VCaP (cell line): ENCODE data around the gene DCAF4.

Experiments
- H3K27ac ChIP-seq: fragments of 450-650 bp; 2 replicates; pipeline ENCODE4 v1.5.1; 2017
- TF ChIP-seq, protein P1 (sequence below): fragments of 450-650 bp; conservative IDR thresholded peaks from 2 replicates; pipeline ENCODE4 v1.5.1; 2017; ENCODE audit warnings: mild to moderate bottlenecking, moderate library complexity

The DCAF4 gene, protein sequence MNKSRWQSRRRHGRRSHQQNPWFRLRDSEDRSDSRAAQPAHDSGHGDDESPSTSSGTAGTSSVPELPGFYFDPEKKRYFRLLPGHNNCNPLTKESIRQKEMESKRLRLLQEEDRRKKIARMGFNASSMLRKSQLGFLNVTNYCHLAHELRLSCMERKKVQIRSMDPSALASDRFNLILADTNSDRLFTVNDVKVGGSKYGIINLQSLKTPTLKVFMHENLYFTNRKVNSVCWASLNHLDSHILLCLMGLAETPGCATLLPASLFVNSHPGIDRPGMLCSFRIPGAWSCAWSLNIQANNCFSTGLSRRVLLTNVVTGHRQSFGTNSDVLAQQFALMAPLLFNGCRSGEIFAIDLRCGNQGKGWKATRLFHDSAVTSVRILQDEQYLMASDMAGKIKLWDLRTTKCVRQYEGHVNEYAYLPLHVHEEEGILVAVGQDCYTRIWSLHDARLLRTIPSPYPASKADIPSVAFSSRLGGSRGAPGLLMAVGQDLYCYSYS

DNA sequence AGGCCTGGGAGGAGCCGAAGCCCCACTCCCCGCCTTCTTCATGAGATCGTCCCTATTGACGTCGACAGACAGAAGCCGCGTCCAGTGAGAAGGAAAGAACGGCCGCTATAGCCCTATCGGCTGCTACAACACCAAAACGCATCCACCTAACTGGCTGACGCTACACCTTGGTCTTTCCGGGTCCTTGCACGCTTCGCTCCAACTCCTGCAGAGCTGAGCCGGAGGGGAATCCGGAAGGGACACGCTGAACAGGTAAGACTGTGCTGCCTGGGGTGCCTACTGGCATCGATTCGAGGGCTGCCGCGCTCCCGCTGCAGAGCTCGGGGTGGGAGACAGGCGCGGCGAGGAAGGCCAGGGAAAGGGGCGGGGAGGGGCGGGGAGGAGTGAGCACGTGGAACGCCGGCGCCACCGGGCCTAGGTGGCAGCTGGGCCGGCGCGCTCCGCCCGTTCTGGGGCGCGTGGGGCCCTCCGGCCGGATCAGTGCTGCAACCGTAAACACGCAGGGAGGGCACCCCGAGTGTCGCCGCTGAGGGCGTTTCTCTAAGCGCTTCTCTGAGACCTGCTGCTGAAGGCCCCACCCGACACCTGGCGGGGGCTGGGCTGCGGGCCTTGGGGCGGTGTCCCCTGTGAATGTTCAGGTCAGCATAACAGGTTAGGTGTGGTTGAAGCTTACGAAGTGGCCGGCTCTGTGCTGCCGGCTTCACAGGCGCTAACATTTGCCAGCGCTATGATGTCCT is at the start of gene DCAF4:
Gene DCAF4 (plus strand): TSS at position 173 of the 737 bp plus-strand sequence. CDS start 11,515 bp downstream, outside the sequence.
- H3K27ac ChIP-seq, result peak within 1 kb of the TSS; percentile 66
- TF ChIP-seq, protein P1, sequence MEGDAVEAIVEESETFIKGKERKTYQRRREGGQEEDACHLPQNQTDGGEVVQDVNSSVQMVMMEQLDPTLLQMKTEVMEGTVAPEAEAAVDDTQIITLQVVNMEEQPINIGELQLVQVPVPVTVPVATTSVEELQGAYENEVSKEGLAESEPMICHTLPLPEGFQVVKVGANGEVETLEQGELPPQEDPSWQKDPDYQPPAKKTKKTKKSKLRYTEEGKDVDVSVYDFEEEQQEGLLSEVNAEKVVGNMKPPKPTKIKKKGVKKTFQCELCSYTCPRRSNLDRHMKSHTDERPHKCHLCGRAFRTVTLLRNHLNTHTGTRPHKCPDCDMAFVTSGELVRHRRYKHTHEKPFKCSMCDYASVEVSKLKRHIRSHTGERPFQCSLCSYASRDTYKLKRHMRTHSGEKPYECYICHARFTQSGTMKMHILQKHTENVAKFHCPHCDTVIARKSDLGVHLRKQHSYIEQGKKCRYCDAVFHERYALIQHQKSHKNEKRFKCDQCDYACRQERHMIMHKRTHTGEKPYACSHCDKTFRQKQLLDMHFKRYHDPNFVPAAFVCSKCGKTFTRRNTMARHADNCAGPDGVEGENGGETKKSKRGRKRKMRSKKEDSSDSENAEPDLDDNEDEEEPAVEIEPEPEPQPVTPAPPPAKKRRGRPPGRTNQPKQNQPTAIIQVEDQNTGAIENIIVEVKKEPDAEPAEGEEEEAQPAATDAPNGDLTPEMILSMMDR, result no peak

DNA sequence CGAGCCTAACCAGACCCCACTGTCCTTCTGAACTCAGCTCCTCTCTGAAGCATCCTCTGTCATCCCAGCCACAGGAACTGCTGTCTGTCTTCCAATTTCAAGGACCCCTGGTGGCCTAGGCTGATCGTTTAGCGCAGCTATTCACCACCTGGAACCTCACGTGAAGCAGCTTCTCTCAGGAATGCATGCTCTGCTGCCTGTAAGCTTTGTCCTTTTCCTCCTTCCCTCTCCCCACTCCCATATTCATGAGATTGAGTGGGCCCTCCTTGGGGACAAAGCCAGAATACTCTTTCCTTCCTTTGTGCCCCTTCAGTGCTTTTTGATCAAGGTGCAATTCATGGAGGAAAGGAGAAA is 49.6 kb upstream of the DCAF4 start:
- H3K27ac ChIP-seq, result no peak overlapping the region
- TF ChIP-seq, protein P1, result no peak

DNA sequence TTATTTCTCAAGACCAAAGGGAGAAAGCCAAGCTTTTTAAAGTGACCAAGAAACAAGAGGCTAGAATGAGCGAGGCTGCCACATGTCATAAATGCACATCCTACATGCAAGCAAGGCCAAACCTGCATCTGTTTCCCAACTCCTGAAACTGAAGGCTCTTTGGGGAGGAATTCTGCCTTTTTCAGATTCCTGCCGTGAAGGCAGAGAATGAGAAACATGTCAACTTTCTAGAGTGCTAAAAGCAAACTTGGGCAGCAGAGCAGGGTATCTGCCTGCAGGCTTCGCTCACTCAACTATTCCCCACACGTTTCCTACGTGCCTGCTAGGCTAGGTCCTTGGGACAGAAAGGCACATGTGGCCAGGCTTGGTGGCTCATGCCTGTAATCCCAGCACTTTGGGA is 47.5 kb upstream of the DCAF4 start:
- TF ChIP-seq, protein P1, result no peak
- H3K27ac ChIP-seq, result no peak overlapping the region

DNA sequence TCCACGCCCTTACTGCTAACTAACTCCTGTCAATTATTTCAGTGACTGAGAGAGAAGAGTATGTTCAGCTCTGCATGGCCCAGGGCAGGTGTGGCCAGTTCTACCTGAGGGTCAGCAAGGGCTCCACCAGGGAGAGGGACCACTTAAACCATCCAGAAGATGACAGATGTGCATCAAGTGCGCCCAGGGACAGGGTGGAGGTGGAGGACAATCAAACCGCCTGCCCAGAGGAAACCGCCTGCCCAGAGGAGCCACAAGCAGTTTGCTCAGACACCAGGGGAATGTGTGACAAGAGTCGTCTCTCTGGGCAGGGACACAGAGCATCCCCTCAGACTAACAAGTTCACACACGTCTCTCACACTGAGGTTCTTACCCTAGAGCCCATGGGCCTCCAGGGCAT is 46.8 kb upstream of the DCAF4 start:
- H3K27ac ChIP-seq, result no peak overlapping the region
- TF ChIP-seq, protein P1, result no peak

GRCh38 chr14:72880164-72880563 is 46.1 kb upstream of the DCAF4 start:
- TF ChIP-seq, protein P1, result no peak

GRCh38 chr14:72880820-72881219 is 45.4 kb upstream of the DCAF4 start:
- TF ChIP-seq, protein P1, result no peak
- no peak overlapping the region for H3K27ac ChIP-seq

More at GRCh38 chr14:72880164-72880563, 46.1 kb upstream of the DCAF4 start:
- H3K27ac ChIP-seq, result no peak overlapping the region

- TF ChIP-seq, protein P1, result no peak
- H3K27ac ChIP-seq, result no peak overlapping the region
These were observed 44.7 kb upstream of the DCAF4 start for GRCh38 chr14:72881543-72881942.
